HEK293 (cell line): ENCODE results near the gene SEC16A.

Source experiments
- CTCF ChIA-PET: fragments of 350-600 bp; formaldehyde crosslinking; extraction: SDS; loops from one replicate; lab custom pipeline; 2021; ENCODE audit warnings: antibody characterized with exemption; lab: Yijun Ruan, JAX
- POLR2A ChIA-PET: fragments of 300-600 bp; formaldehyde crosslinking; extraction: SDS; loops from one replicate; lab custom pipeline; 2020; ENCODE audit warnings: antibody characterized with exemption, inconsistent platforms; lab: Yijun Ruan, JAX
- H3K27ac ChIP-seq: fragments of 200-500 bp; sonication (Bioruptor generic); 2 replicates; pipeline ENCODE4 v1.5.1; 2014; ENCODE audit warnings: low read depth, low read length, control low read depth, inconsistent platforms; ENCODE audit errors: extremely low read depth
- H3K36me3 ChIP-seq, 2 experiments: fragments of 200-500 bp in 1 of 2; sonication (Bioruptor generic) in 1 of 2; 1 replicate in 1 of 2; 2 replicates in 1 of 2; pipeline ENCODE4 v1.5.1; 2014 to 2017; ENCODE audit warnings: inconsistent platforms in 2 of 2, low read length in 2 of 2; ENCODE audit not compliant: control insufficient read depth in 2 of 2, insufficient read depth in 1 of 2
- H3K4me1 ChIP-seq: fragments of 200-500 bp; sonication (Bioruptor generic); 2 replicates; pipeline ENCODE4 v1.5.1; 2014; ENCODE audit warnings: mild to moderate bottlenecking, low read length, inconsistent platforms; ENCODE audit not compliant: control insufficient read depth, insufficient read depth
- H3K4me3 ChIP-seq: 2 replicates; pipeline ENCODE4 v1.5.1; 2011; ENCODE audit warnings: low read depth, mild to moderate bottlenecking, control low read depth, low read length, moderate library complexity
- H3K9me3 ChIP-seq: fragments of 200-500 bp; sonication (Bioruptor generic); 2 replicates; pipeline ENCODE4 v1.5.1; 2014; ENCODE audit warnings: low read depth, low read length, inconsistent platforms; ENCODE audit not compliant: control insufficient read depth, insufficient read depth
- KLF17 ChIP-seq: fragments of 450-650 bp; formaldehyde crosslinking; IDR thresholded peaks from 2 replicates; pipeline ENCODE4 v1.5.1; 2016; ENCODE audit warnings: missing biosample characterization, missing genetic modification characterization
- REPIN1 ChIP-seq: fragments of 450-650 bp; formaldehyde crosslinking; IDR thresholded peaks from 2 replicates; pipeline ENCODE4 v1.5.1; 2017; ENCODE audit warnings: missing biosample characterization, missing genetic modification characterization, low read depth
- REST ChIP-seq: fragments of 450-650 bp; formaldehyde crosslinking; IDR thresholded peaks from 2 replicates; pipeline ENCODE4 v1.5.1; 2016; ENCODE audit warnings: missing biosample characterization, missing genetic modification characterization
- ZBTB6 ChIP-seq: fragments of 450-650 bp; formaldehyde crosslinking; IDR thresholded peaks from 2 replicates; pipeline ENCODE4 v1.5.1; 2017; ENCODE audit warnings: missing biosample characterization, missing genetic modification characterization
- ZBTB8A ChIP-seq: fragments of 450-650 bp; formaldehyde crosslinking; IDR thresholded peaks from 2 replicates; pipeline ENCODE4 v1.5.1; 2016; ENCODE audit warnings: missing biosample characterization, missing genetic modification characterization
- ZFHX2 ChIP-seq: fragments of 450-650 bp; formaldehyde crosslinking; conservative IDR thresholded peaks from 2 replicates; pipeline ENCODE4 v1.5.1; 2016; ENCODE audit warnings: missing biosample characterization, missing genetic modification characterization
- ZFP3 ChIP-seq: fragments of 450-650 bp; formaldehyde crosslinking; IDR thresholded peaks from 2 replicates; pipeline ENCODE4 v1.5.1; 2016; ENCODE audit warnings: low read depth, missing biosample characterization, missing genetic modification characterization
- ZNF132 ChIP-seq: fragments of 450-650 bp; formaldehyde crosslinking; IDR thresholded peaks from 2 replicates; pipeline ENCODE4 v1.5.1; 2017; ENCODE audit warnings: missing biosample characterization, missing genetic modification characterization, borderline replicate concordance
- ZNF16 ChIP-seq: fragments of 450-650 bp; formaldehyde crosslinking; IDR thresholded peaks from 2 replicates; pipeline ENCODE4 v1.5.1; 2016; ENCODE audit warnings: low read depth, missing biosample characterization, missing genetic modification characterization
- ZNF174 ChIP-seq: fragments of 450-650 bp; formaldehyde crosslinking; IDR thresholded peaks from 2 replicates; pipeline ENCODE4 v1.5.0; 2017; ENCODE audit warnings: missing biosample characterization, mild to moderate bottlenecking, missing genetic modification characterization
- ZNF302 ChIP-seq: fragments of 450-650 bp; formaldehyde crosslinking; IDR thresholded peaks from 2 replicates; pipeline ENCODE4 v1.5.1; 2016; ENCODE audit warnings: missing biosample characterization, missing genetic modification characterization, low read depth
- ZNF544 ChIP-seq: fragments of 450-650 bp; formaldehyde crosslinking; IDR thresholded peaks from 2 replicates; pipeline ENCODE4 v1.5.0; 2017; ENCODE audit warnings: missing biosample characterization, missing genetic modification characterization
- ZNF549 ChIP-seq: fragments of 450-650 bp; IDR thresholded peaks from 2 replicates; pipeline ENCODE4 v1.5.1; 2018; ENCODE audit warnings: missing biosample characterization, missing genetic modification characterization, mild to moderate bottlenecking, inconsistent platforms, moderate library complexity
- ZNF600 ChIP-seq: fragments of 450-650 bp; formaldehyde crosslinking; IDR thresholded peaks from 2 replicates; pipeline ENCODE4 v1.5.1; 2016; ENCODE audit warnings: missing biosample characterization, missing genetic modification characterization
- ZNF624 ChIP-seq: fragments of 450-650 bp; formaldehyde crosslinking; IDR thresholded peaks from 2 replicates; pipeline ENCODE4 v1.5.1; 2017; ENCODE audit warnings: missing biosample characterization, missing genetic modification characterization
- ZNF704 ChIP-seq: fragments of 450-650 bp; formaldehyde crosslinking; IDR thresholded peaks from 2 replicates; pipeline ENCODE4 v1.5.1; 2016; ENCODE audit warnings: missing biosample characterization, missing genetic modification characterization
- ZNF792 ChIP-seq: fragments of 450-650 bp; formaldehyde crosslinking; IDR thresholded peaks from 2 replicates; pipeline ENCODE4 v1.5.1; 2016; ENCODE audit warnings: missing biosample characterization, missing genetic modification characterization
- ZSCAN5A ChIP-seq: fragments of 450-650 bp; formaldehyde crosslinking; IDR thresholded peaks from 2 replicates; pipeline ENCODE4 v1.5.1; 2016; ENCODE audit warnings: missing biosample characterization, missing genetic modification characterization
- ZXDB ChIP-seq: fragments of 450-650 bp; formaldehyde crosslinking; IDR thresholded peaks from 2 replicates; pipeline ENCODE4 v1.5.1; 2016; ENCODE audit warnings: missing biosample characterization, missing genetic modification characterization

Gene SEC16A

GRCh38 chr9:136402067-136402466, 80.8 kb downstream of the SEC16A start:
- H3K36me3 ChIP-seq: peaks cover 13 to 70% of the 10 kb centered on the region in 2 experiments
- POLR2A ChIA-PET: interaction anchor here (1.2 to 2.6 kb wide), 5 partner anchors 12 to 39 kb away, joined by 4 to 15 read pairs (median 8); no protein-coding TSS in a partner anchor
- H3K27ac ChIP-seq: no peak overlapping the region

More at GRCh38 chr9:136402067-136402466, 80.8 kb downstream of the SEC16A start:
- Histone ChIP-seq H3K9me3 (no peaks in the 10 kb centered on the region), H3K4me3 (no peak overlapping the region), H3K4me1 (no peaks in the 10 kb centered on the region)
- CTCF ChIA-PET: interaction anchor here (0.7 to 2.6 kb wide), 11 partner anchors 7 to 778 kb away, joined by 3 to 28 read pairs (median 7); partner anchors contain the start of genes DNLZ, ENTR1 and PMPCA
- no peak for TF ChIP-seq ZNF16 (tag by site-specific recombination)
- no peak for TF ChIP-seq REPIN1 (tag by site-specific recombination)
- no peak for TF ChIP-seq ZBTB8A (tag by site-specific recombination)
- no peak for TF ChIP-seq ZNF132 (tag by site-specific recombination)
- no peak for TF ChIP-seq KLF17
- no peak for TF ChIP-seq ZNF549
- no peak for TF ChIP-seq ZXDB
- no peak for TF ChIP-seq ZSCAN5A (tag by site-specific recombination)
- TF ChIP-seq ZBTB6 (tag by site-specific recombination): no peak
- TF ChIP-seq ZNF704 (tag by site-specific recombination): no peak
- no peak for TF ChIP-seq ZNF600 (tag by site-specific recombination)
- TF ChIP-seq ZNF792: no peak
- TF ChIP-seq REST (tag by site-specific recombination): no peak
- no peak for TF ChIP-seq ZNF544 (tag by site-specific recombination)
- TF ChIP-seq ZNF174 (tag by site-specific recombination): no peak
- no peak for TF ChIP-seq ZFP3 (tag by site-specific recombination)
- TF ChIP-seq ZNF302: no peak
- TF ChIP-seq ZNF624 (tag by site-specific recombination): no peak
- TF ChIP-seq ZFHX2: no peak
